Small intestine (tissue), 7 donors: Measurements from ENCODE around the gene GPR68. TPM values are rescaled to one million over a fixed set of nuclear protein-coding genes. Genes with fewer than 3 reads are reported as not detected.
"Not testable (repeated sequence)": the region's sequence is repeated elsewhere in the genome, so short reads cannot be mapped to it uniquely, and the experiment has no call there.

ENCODE experiments used
- DNase-seq, 2 donors: peaks; one replicate each; pipeline versions ENCODE4 v3.0.0 to v3.0.0-alpha.2; 2013
- FAIRE-seq: peaks from 2 replicates; lab custom pipeline; 2012; peaks lifted over from hg19 to GRCh38; lab: Jason Lieb, UNC
- H3K27ac ChIP-seq, 3 donors: one replicate each; pipeline ENCODE4 v1.5.1; 2013; ENCODE audit warnings: low read length in 2 of 3, mild to moderate bottlenecking in 2 of 3, control low read depth in 1 of 3, inconsistent platforms in 1 of 3, low read depth in 1 of 3, moderate library complexity in 1 of 3
- H3K27me3 ChIP-seq, 3 donors: one replicate each; pipeline ENCODE4 v1.6.1; 2013; ENCODE audit warnings: low read length in 3 of 3, inconsistent platforms in 1 of 3; ENCODE audit not compliant: control insufficient read depth in 3 of 3, insufficient read depth in 3 of 3
- H3K36me3 ChIP-seq, 3 donors: one replicate each; pipeline ENCODE4 v1.6.1; 2013; ENCODE audit warnings: low read length in 3 of 3, inconsistent platforms in 1 of 3, low read depth in 1 of 3, mild to moderate bottlenecking in 1 of 3, moderate library complexity in 1 of 3; ENCODE audit not compliant: control insufficient read depth in 3 of 3, insufficient read depth in 2 of 3
- H3K4me1 ChIP-seq, 3 donors: one replicate each; pipeline ENCODE4 v1.6.1; 2013; ENCODE audit warnings: low read length in 2 of 3, inconsistent platforms in 1 of 3, low read depth in 1 of 3, mild to moderate bottlenecking in 1 of 3, moderate library complexity in 1 of 3; ENCODE audit not compliant: control insufficient read depth in 3 of 3, insufficient read depth in 2 of 3
- H3K4me3 ChIP-seq, 3 donors: one replicate each; pipeline ENCODE4 v1.5.1; 2013; ENCODE audit warnings: low read length in 3 of 3, control low read depth in 1 of 3, inconsistent platforms in 1 of 3, low read depth in 1 of 3, mild to moderate bottlenecking in 1 of 3, moderate library complexity in 1 of 3
- H3K9me3 ChIP-seq, 2 donors: one replicate each; pipeline ENCODE4 v1.6.1; 2013; ENCODE audit warnings: low read depth in 1 of 2, low read length in 1 of 2; ENCODE audit not compliant: control insufficient read depth in 2 of 2, insufficient read depth in 1 of 2
- WGBS, 3 donors: extraction: QIAGEN DNeasy Blood & Tissue Kit; methylation state at CpG; one replicate each; pipeline ENCODE4 v1.1.7; 2013; 5-methylcytosine and 5-hydroxymethylcytosine counted together
- polyA plus RNA-seq, 4 donors: library from polyadenylated mRNA; stranded (reverse) in 3 of 4; unstranded in 1 of 4; fragments of 200-250 nt in 3 of 4; fragments of 120-200 nt in 1 of 4; gene quantifications; one replicate each; pipeline versions ENCODE4 v1.2.1 to v1.2.3, GENCODE V29; 2013
- donor health status: healthy with polysubstance abuse.
- donor health status: control.
- donor health status: control.
- donor health status: Bipolar disorder and iron deficiency.
- donor health status: healthy.

GPR68 gene
- polyA plus RNA-seq, 4 donors, result 0.54 to 2.2 (median 0.78) TPM; not detected in 1

DNA sequence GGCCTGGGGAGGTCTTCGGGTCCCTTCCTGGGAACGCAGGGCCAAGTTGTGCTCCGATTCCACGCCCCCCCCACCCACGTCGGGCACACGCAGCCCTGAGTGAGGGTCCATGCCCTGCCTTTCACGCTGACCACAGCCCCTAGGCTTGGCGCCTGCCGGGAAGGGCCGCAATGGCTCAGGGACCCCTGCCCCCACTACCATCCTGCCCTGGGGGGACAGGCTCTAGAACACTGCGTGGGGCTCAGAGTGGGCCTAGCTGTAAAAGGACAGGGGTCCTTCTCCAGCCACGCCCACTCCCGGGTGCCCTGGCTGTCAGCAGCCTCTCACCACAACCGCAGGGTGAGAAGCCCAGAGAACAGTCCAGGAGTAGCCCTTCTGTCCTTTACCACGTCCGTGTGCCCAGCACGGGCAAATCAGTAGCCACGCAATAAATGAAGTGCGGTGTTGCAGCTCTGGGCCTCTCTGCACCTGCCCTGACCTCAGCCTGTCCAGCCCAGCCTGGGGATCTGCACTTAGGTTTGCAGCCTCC is 9.4 kb upstream of the GPR68 start:
- H3K4me3 ChIP-seq, result peak overlapping the region; percentile 24 to 57 (median 43)
- H3K27me3 ChIP-seq, result peaks cover 0 to 20% (median 0%) of the 10 kb centered on the region in 3 donors
- peak overlapping the region in 1 of 3 donors; percentile 41 for H3K27ac ChIP-seq
- H3K36me3 ChIP-seq, result no peaks in the 10 kb centered on the region
- H3K4me1 ChIP-seq, result peaks cover 0 to 19% (median 4%) of the 10 kb centered on the region in 3 donors
- peaks cover 0 to 4% of the 10 kb centered on the region in 2 donors for H3K9me3 ChIP-seq
- FAIRE-seq, result no peak
- WGBS, 3 donors, result 17 to 36% (median 28%) methylated on average over 14 to 20 of the region's 20 CpGs
- peak in 1 of 2 donors; percentile 22 for DNase-seq

DNA sequence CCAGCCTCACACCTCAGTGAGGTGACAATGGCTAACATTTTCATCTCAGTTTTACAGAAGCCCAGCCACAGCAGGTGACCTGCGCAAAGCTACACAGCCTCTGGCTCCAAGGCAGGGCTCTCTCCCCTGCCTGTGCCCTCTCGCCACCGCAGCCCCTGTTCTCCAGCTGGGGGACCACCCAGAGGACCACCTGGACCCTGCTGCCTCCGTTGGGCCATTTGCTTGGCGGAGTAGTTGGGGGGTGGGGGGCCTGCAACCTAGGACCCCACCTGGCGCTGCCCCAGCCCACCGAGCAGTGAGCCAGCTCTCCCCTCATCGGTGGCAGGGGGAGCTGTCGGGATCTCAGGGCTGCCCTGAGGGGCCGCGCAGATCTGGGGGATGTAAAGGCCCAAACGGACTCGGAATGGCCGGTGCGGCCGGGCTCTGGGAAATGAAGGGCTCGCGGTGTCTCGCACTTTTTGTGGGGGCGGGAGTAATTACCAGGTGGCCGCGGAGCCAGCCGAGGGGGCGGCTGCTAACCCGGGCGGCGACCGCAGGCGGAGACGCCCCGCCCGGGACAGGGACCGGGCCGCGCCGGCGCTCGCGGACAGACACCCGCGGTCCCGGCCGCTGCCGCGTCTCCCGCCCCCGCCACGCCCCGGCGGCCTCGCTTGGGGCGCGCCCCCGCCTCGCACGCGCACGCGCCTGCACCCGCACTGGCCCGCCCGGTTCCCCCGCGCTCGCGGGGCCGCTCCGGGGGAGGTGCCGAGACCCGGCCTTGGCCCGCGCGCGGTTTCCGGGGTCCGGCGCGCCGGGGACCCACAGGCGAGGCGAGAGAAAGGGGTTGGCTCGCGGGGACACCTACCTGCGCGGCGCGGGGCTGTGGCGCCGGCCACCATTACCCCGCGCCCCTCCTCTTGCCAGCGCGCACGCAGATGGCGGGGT is 8.6 kb upstream of the GPR68 start:
- 3 to 5% (median 3%) methylated on average over 27 to 95 of the region's 95 CpGs for WGBS, 3 donors
- peak; percentile 41 to 65 for DNase-seq
- peak overlapping the region; percentile 24 to 57 (median 54) for H3K4me3 ChIP-seq
- H3K9me3 ChIP-seq, result no peaks in the 10 kb centered on the region
- H3K4me1 ChIP-seq, result peaks cover 0 to 19% (median 4%) of the 10 kb centered on the region in 3 donors
- H3K36me3 ChIP-seq, result no peaks in the 10 kb centered on the region
- H3K27me3 ChIP-seq, result peaks cover 0 to 20% (median 0%) of the 10 kb centered on the region in 3 donors
- no peak for FAIRE-seq
- peak overlapping the region in 2 of 3 donors; percentile 27 to 53 for H3K27ac ChIP-seq

DNA sequence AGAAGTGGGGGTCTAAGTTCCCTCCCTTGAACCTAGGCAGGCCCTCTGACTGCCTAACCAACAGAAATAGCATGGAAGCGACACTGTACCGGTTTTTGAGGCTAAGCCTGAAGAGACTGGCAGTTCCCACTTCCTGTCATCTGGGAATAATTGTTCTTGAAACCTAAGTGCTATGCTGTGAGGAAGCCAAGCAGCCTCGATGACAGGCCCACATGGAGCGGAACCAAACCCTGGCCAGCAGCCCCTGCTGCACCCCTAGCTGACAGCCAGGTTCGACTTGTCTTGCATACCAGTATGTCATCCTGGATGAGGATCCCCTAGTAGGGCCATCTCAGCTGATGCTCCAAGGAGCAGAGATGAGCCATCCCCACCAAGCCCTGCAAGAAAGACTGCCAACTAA is 6.4 kb upstream of the GPR68 start:
- no peaks in the 10 kb centered on the region for H3K36me3 ChIP-seq
- H3K9me3 ChIP-seq, result no peaks in the 10 kb centered on the region
- H3K4me3 ChIP-seq, result no peak overlapping the region
- H3K27me3 ChIP-seq, result peaks cover 0 to 20% (median 0%) of the 10 kb centered on the region in 3 donors
- DNase-seq (no peak), FAIRE-seq (no peak)
- peaks cover 0 to 19% (median 4%) of the 10 kb centered on the region in 3 donors for H3K4me1 ChIP-seq
- peak overlapping the region in 2 of 3 donors; percentile 35 to 83 for H3K27ac ChIP-seq
- 57 to 82% (median 68%) methylated on average over 5 of the region's 5 CpGs for WGBS, 3 donors

DNA sequence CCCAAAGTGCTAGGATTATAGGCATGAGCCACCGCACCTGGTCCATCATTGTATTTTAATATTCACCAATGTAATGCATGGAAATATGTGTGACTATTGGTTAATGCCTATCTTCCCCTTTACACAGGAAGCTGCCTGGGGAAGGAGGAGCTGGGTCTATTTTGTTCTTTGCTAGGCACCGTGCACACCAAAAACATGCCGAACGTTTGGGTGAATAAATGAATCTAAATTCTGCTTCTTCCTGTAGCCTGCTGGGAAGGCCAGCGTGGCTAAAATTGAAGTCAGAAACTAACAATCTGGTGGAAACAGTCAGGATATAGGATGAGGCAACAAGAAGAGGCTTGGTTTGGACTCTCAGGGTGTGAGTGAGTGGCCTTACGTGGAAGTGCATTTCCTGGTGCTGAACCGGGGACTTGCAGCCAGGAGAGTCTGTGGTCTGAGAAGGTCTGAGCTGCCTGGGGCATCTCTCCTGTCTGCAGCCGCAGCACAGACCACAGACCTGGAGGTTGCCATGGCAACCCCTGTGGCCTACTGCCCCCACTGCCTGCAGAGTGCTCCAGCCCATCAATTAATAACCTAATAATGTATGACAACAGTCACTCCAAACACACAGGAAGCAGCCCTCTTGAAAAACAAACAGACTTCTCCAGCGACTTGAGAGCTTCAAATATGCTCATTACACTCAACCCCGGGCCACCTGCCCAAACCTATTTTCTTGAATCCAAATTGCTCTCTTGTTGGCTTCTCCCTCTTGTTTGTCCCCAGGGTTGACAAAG is 5.5 kb upstream of the GPR68 start:
- Histone ChIP-seq H3K36me3 (no peaks in the 10 kb centered on the region), H3K27me3 (peaks cover 0 to 20% (median 0%) of the 10 kb centered on the region in 3 donors), H3K9me3 (no peaks in the 10 kb centered on the region), H3K27ac (peak overlapping the region in 2 of 3 donors; percentile 35 to 83), H3K4me1 (peaks cover 0 to 19% (median 4%) of the 10 kb centered on the region in 3 donors), H3K4me3 (no peak overlapping the region)
- FAIRE-seq (no peak), DNase-seq (peak; percentile 27 to 32)
- 49 to 66% (median 53%) methylated on average over 10 of the region's 10 CpGs for WGBS, 3 donors

DNA sequence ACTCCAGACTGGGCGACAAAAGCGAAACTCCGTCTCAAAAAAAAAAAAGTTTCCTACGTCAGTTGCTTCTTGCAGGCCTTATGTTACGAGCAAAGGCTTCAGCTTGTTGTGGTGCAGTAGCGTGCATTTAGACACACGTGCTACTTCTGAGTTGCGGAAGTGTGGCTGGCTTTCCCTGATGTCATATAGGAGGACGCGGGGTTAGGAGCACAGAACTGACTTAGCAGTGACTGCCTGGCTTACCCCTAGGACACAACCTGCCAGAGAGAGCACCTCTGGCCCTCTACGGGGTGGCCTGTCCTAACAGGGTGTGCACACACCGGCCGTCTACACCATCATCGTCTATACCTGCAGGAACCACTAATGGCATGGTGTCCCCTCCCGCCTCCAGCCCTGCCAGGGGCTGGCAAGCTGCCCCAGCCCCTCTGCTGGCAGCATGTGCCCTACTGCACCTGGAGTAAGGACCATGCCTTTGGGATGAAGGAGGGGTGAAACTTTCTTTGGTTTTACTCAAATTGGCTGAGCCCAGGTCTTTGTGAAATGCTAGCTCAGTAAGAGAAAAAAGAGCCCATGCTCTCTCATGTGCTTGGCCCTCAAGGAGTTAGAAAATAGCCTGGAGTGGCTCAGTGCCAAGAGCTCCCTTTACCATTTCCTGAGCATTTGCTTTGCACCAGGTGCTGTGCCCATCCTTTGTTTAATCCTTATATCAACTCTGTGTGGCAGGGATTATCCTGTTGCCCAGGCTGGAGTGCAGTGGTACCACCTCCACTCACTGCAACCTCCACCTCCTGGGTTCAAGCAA is 1.7 kb upstream of the GPR68 start:
- H3K9me3 ChIP-seq, result no peaks in the 10 kb centered on the region
- peak overlapping the region in 2 of 3 donors; percentile 30 to 69 for H3K27ac ChIP-seq
- peak in 1 of 2 donors; percentile 63 for DNase-seq
- H3K36me3 ChIP-seq, result no peaks in the 10 kb centered on the region
- H3K4me1 ChIP-seq, result peaks cover 0 to 8% (median 0%) of the 10 kb centered on the region in 3 donors
- H3K27me3 ChIP-seq, result peaks cover 0 to 3% (median 0%) of the 10 kb centered on the region in 3 donors
- no peak overlapping the region for H3K4me3 ChIP-seq
- FAIRE-seq, result no peak
- WGBS, 3 donors, result 78 to 86% (median 84%) methylated on average over 15 of the region's 15 CpGs

DNA sequence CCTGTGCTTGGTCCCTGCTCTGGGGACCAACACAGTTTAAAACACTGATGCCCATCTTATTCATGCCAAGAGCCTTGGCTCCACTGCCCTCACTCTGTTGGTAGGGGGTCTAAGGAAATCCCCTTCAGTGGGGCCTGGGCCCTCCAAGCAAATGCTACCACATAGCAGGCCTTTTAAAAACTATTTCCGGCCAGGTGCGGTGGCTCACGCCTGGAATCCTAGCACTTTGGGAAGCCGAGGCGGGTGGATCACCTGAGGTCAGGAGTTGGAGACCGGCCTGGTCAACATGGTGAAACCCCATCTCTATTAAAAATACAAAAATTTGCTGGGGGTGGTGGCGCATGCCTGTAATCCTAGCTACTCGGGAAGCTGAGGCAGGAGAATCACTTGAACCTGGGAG is 1.1 kb upstream of the GPR68 start:
- not testable (repeated sequence) for FAIRE-seq, H3K4me3 ChIP-seq

DNA sequence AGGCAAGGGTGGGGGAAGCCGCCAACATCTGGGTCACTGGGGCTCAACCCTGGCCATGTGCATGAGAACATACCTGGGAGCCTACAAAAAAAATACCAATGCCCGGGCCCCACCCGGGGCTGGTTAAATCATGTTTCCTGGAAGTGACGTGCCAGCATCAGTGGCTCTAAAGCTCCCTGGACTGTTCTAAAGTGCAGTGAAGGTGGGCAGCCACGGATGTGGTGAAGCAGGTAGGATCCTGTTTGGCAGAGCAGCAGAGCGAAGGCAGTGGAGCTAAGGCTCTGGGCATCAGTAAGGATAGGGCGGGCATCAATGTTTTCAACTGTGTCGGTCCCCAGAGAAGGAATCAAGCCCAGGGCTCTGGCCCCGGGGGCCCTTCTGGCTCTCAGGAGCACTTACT is 525 bp upstream of the GPR68 start:
- FAIRE-seq (no peak), DNase-seq (peak in 1 of 2 donors; percentile 46)
- 73 to 82% (median 77%) methylated on average over 9 of the region's 9 CpGs for WGBS, 3 donors
- peaks cover 0 to 3% (median 0%) of the 10 kb centered on the region in 3 donors for H3K27me3 ChIP-seq
- peak overlapping the region in 1 of 3 donors; percentile 41 for H3K4me3 ChIP-seq
- H3K27ac ChIP-seq, result peak overlapping the region in 2 of 3 donors; percentile 65 to 85
- no peaks in the 10 kb centered on the region for H3K9me3 ChIP-seq
- no peaks in the 10 kb centered on the region for H3K36me3 ChIP-seq
- H3K4me1 ChIP-seq, result peaks cover 0 to 4% (median 0%) of the 10 kb centered on the region in 3 donors

More for the DNA sequence above, 1.1 kb upstream of the GPR68 start:
- 83 to 89% (median 88%) methylated on average over 8 of the region's 8 CpGs for WGBS, 3 donors
- peak overlapping the region in 2 of 3 donors; percentile 65 to 85 for H3K27ac ChIP-seq
- not testable (repeated sequence) for DNase-seq, H3K4me1 ChIP-seq, H3K9me3 ChIP-seq, H3K27me3 ChIP-seq, H3K36me3 ChIP-seq
